Activated CD8-positive, alpha-beta memory T cell treated with anti-CD3 and anti-CD28 coated beads for 1 hour (primary cell): ENCODE data around the gene BRD8.
"Not testable (repeated sequence)": the region's sequence is repeated elsewhere in the genome, so short reads cannot be mapped to it uniquely, and the experiment has no call there.

Experiments used
- DNase-seq, 2 donors: peaks; one replicate each; pipeline ENCODE4 v3.0.0-alpha.2; 2020; ENCODE audit warnings: low read depth in 1 of 2; ENCODE audit errors: extremely low read depth in 1 of 2

BRD8 gene

GRCh38 chr5:138169124-138169523 is 9.3 kb downstream of the BRD8 start:
- DNase-seq: no peak

- DNase-seq: no peak
Measured at GRCh38 chr5:138163721-138164120, 14.7 kb downstream of the BRD8 start.

- no peak for DNase-seq
Measured at GRCh38 chr5:138160706-138161105, 17.7 kb downstream of the BRD8 start.

GRCh38 chr5:138159666-138160065 is 18.8 kb downstream of the BRD8 start:
- DNase-seq: no peak

- no peak for DNase-seq
Measured at GRCh38 chr5:138157626-138158025, 20.8 kb downstream of the BRD8 start.

- not testable (repeated sequence) for DNase-seq
Measured at GRCh38 chr5:138155977-138156376, 22.5 kb downstream of the BRD8 start.

GRCh38 chr5:138149530-138149929 is 28.9 kb downstream of the BRD8 start:
- no peak for DNase-seq

- no peak for DNase-seq
Measured at GRCh38 chr5:138148811-138149210, 29.6 kb downstream of the BRD8 start.

- DNase-seq: not testable (repeated sequence)
Measured at GRCh38 chr5:138143578-138143977, 34.9 kb downstream of the BRD8 start.

GRCh38 chr5:138141734-138142133 is 36.7 kb downstream of the BRD8 start:
- no peak for DNase-seq

- DNase-seq: no peak
Measured at GRCh38 chr5:138140268-138140667, 38.2 kb downstream of the BRD8 start.

- no peak for DNase-seq
Measured at GRCh38 chr5:138139781-138140090, 38.7 kb downstream of the BRD8 start.

GRCh38 chr5:138138949-138139780 is 39.3 kb downstream of the BRD8 start, which contains the start of gene NME5:
Gene NME5 (minus strand): TSS chr5:138139428. CDS start chr5:138138780, 648 bp downstream.
- DNase-seq: no peak

GRCh38 chr5:138132543-138132942 is 45.9 kb downstream of the BRD8 start:
- no peak for DNase-seq

GRCh38 chr5:138129347-138129746 is 49.1 kb downstream of the BRD8 start:
- no peak for DNase-seq

- no peak for DNase-seq
Measured at GRCh38 chr5:138128334-138128733, 50.1 kb downstream of the BRD8 start.

GRCh38 chr5:138115254-138115653 is 63.2 kb downstream of the BRD8 start:
- DNase-seq: no peak

GRCh38 chr5:138111937-138112336 is 66.5 kb downstream of the BRD8 start:
- no peak for DNase-seq

- DNase-seq: no peak
Measured at GRCh38 chr5:138111181-138111580, 67.2 kb downstream of the BRD8 start.

GRCh38 chr5:138110266-138110963 is 68.0 kb downstream of the BRD8 start:
- no peak for DNase-seq

- DNase-seq: no peak
Measured at GRCh38 chr5:138109463-138110265, 68.8 kb downstream of the BRD8 start.
